Activated CD8-positive, alpha-beta T cell treated with anti-CD3 and anti-CD28 coated beads, Interleukin-2, amount 10 ng/mL, durations not matched to agents 7 days and 5 days (primary cell): ENCODE results near the gene HYPK. TPM values are rescaled to one million over a fixed set of nuclear protein-coding genes. Genes with fewer than 3 reads are reported as not detected.

Experiments
- ATAC-seq: fragments of 150-1000 bp; cut with Tn5 transposase; one replicate; pipeline ENCODE4 v1.10.0; 2021; ENCODE audit warnings: moderate library complexity
- CTCF ChIA-PET: fragments of 350-600 bp; sonication (Branson Sonifier 250); formaldehyde crosslinking; loops from one replicate; lab custom pipeline; 2021; ENCODE audit warnings: antibody characterized with exemption; lab: Charles Lee
- POLR2A ChIA-PET: fragments of 350-600 bp; sonication (Branson Sonifier 250); formaldehyde crosslinking; loops from one replicate; lab custom pipeline; 2021; ENCODE audit warnings: antibody characterized with exemption; lab: Charles Lee
- DNase-seq: peaks from one replicate; pipeline ENCODE4 v3.0.0-alpha.2; 2020
- H3K27ac Mint-ChIP-seq: one replicate; pipeline ENCODE4 v1.8.0; 2021; ENCODE audit warnings: mild to moderate bottlenecking, mixed read lengths
- H3K27me3 Mint-ChIP-seq: one replicate; pipeline ENCODE4 v1.8.0; 2021; ENCODE audit warnings: low read depth, mixed read lengths
- H3K36me3 Mint-ChIP-seq: one replicate; pipeline ENCODE4 v1.8.0; 2021; ENCODE audit warnings: low read depth, mixed read lengths
- H3K4me1 Mint-ChIP-seq: one replicate; pipeline ENCODE4 v1.8.0; 2021; ENCODE audit warnings: low read depth, mixed read lengths
- H3K4me3 Mint-ChIP-seq: one replicate; pipeline ENCODE4 v1.8.0; 2021; ENCODE audit warnings: mild to moderate bottlenecking, mixed read lengths
- H3K9me3 Mint-ChIP-seq: one replicate; pipeline ENCODE4 v1.8.0; 2022; ENCODE audit warnings: mixed read lengths; ENCODE audit not compliant: insufficient read depth
- microRNA-seq: library from miRNA; unstranded; fragments of <30 nt; microRNA quantifications from one replicate; pipeline ENCODE4 v1.2.0, GENCODE V29; 2022
- total RNA-seq, 2 experiments: library from RNA; stranded (reverse); gene quantifications; one replicate each; pipeline ENCODE4 v1.2.3, GENCODE V29; 2021

The HYPK gene
- total RNA-seq, 2 experiments from 2014 or later, result 15.8 to 19.9 TPM

GRCh38 chr15:43852607-43853006 lies 52.2 kb downstream of the HYPK start:
- no peak overlapping the region for H3K27ac Mint-ChIP-seq
- ChIA-PET CTCF (no interaction called here), POLR2A (no interaction called here)
- no peaks in the 10 kb centered on the region for H3K27me3 Mint-ChIP-seq
- no peaks in the 10 kb centered on the region for H3K9me3 Mint-ChIP-seq
- H3K4me3 Mint-ChIP-seq, result no peak overlapping the region
- no peak for ATAC-seq
- H3K4me1 Mint-ChIP-seq, result no peaks in the 10 kb centered on the region
- H3K36me3 Mint-ChIP-seq, result peaks cover 62% of the 10 kb centered on the region
- no peak for DNase-seq

Small RNAs within 50 kb of the gene (microRNA-seq; reads per million reads assigned to microRNA genes)
- gene MIR1282, result not detected

Other genes starting within 250 kb of the HYPK start
- 10 to 100 TPM; 42.5 to 48.3 TPM for gene PPIP5K1, start 210.4 kb upstream of the HYPK start, total RNA-seq
- not detected for gene CKMT1B, start 206.6 kb upstream of the HYPK start, total RNA-seq
- gene STRC, start 181.8 kb upstream of the HYPK start, total RNA-seq, result under 1 TPM; 0.40 to 0.52 TPM
- 1 to 10 TPM; 6.0 to 9.1 TPM for gene CATSPER2, start 151.8 kb upstream of the HYPK start, total RNA-seq
- gene CKMT1A, start 106.7 kb upstream of the HYPK start, total RNA-seq, result not detected
- gene PDIA3, start 54.2 kb upstream of the HYPK start, total RNA-seq, result 100 to 1,000 TPM; 306 to 313 TPM
- gene ELL3, start 23.6 kb upstream of the HYPK start, total RNA-seq, result 1 to 10 TPM; 3.1 to 4.4 TPM
- 1,000 to 10,000 TPM; 1,025 to 1,042 TPM for gene SERF2, start 8.3 kb upstream of the HYPK start, total RNA-seq
- under 1 TPM; 0.21 to 0.39 TPM for gene SERINC4, start 379 bp upstream of the HYPK start, total RNA-seq
- gene MFAP1, start 24.1 kb downstream of the HYPK start, total RNA-seq, result 10 to 100 TPM; 35.8 to 40.1 TPM
- 10 to 100 TPM; 87.0 to 88.7 TPM for gene WDR76, start 26.4 kb downstream of the HYPK start, total RNA-seq